Colonic mucosa (tissue), 4 donors: ENCODE measurements around the gene IDUA. TPM values are rescaled to one million over a fixed set of nuclear protein-coding genes. Genes with fewer than 3 reads are reported as not detected.

Experiments used
- DNase-seq: peaks from one replicate; pipeline ENCODE4 v3.0.0-alpha.2; 2020
- H3K27ac ChIP-seq: fragments of 200-600 bp; one replicate; pipeline ENCODE4 v1.8.0; 2021
- H3K27me3 ChIP-seq: fragments of 200-600 bp; one replicate; pipeline ENCODE4 v1.8.0; 2021
- H3K36me3 ChIP-seq: fragments of 200-600 bp; one replicate; pipeline ENCODE4 v1.8.0; 2021
- H3K4me1 ChIP-seq: fragments of 200-600 bp; one replicate; pipeline ENCODE4 v1.8.0; 2021; ENCODE audit warnings: mild to moderate bottlenecking
- H3K4me3 ChIP-seq: fragments of 200-600 bp; one replicate; pipeline ENCODE4 v1.8.0; 2021
- H3K9ac ChIP-seq, 2 donors: one replicate each; pipeline ENCODE4 v1.7.0; 2013; ENCODE audit warnings: control low read depth in 2 of 2, low read depth in 2 of 2, low read length in 2 of 2
- H3K9me3 ChIP-seq: fragments of 200-600 bp; one replicate; pipeline ENCODE4 v1.8.0; 2021
- CTCF ChIP-seq: fragments of 200-600 bp; IDR thresholded peaks from one replicate; pipeline ENCODE4 v1.8.0; 2022; ENCODE audit warnings: antibody characterized with exemption, mild to moderate bottlenecking
- intact Hi-C: fragments of 100-400 bp; cut with DNase I; formaldehyde crosslinking; loops from one replicate; pipeline ENCODE4 v1.14.1; 2022
- total RNA-seq, 2 donors: library from RNA; stranded (reverse); fragmentation: NEBNext Ultra II Directional in 1 of 2; extraction: Animal tissue kit (Norgen Biotek cat#: 25700) in 1 of 2; gene quantifications; one replicate each; pipeline ENCODE4 v1.2.1, GENCODE V29; 2021
- donor health status: healthy.
- donor health status: DM: no; HTN: no; CAD: no.
- donor health status: DM: no; HTN: no; CAD: no.

Gene IDUA
- total RNA-seq, 2 donors from 2014 or later = 18.8 to 22.4 TPM

GRCh38 chr4:1033840-1034551, 47.2 kb downstream of the IDUA start:
- Histone ChIP-seq H3K27me3 (peaks cover 12% of the 10 kb centered on the region), H3K4me1 (peaks cover 7% of the 10 kb centered on the region)

GRCh38 chr4:1035510-1035909, 48.7 kb downstream of the IDUA start:
- intact Hi-C loops = no loop called here
- Histone ChIP-seq H3K4me3 (no peak overlapping the region), H3K27me3 (peaks cover 11% of the 10 kb centered on the region), H3K4me1 (no peaks in the 10 kb centered on the region), H3K27ac (no peak overlapping the region), H3K9me3 (no peaks in the 10 kb centered on the region), H3K9ac (no peak overlapping the region), H3K36me3 (no peaks in the 10 kb centered on the region)
- no peak for DNase-seq
- TF ChIP-seq CTCF = no peak

More at GRCh38 chr4:1033840-1034551, 47.2 kb downstream of the IDUA start:
- Histone ChIP-seq H3K4me3 (no peak overlapping the region), H3K9me3 (no peaks in the 10 kb centered on the region), H3K36me3 (no peaks in the 10 kb centered on the region), H3K27ac (no peak overlapping the region), H3K9ac (no peak overlapping the region)
- DNase-seq = no peak
- intact Hi-C loops = no loop called here
- TF ChIP-seq CTCF = no peak

GRCh38 chr4:1036095-1036494, 49.3 kb downstream of the IDUA start:
- Histone ChIP-seq H3K4me1 (no peaks in the 10 kb centered on the region), H3K36me3 (no peaks in the 10 kb centered on the region), H3K9me3 (no peaks in the 10 kb centered on the region), H3K27ac (no peak overlapping the region), H3K27me3 (peaks cover 11% of the 10 kb centered on the region), H3K4me3 (no peak overlapping the region), H3K9ac (no peak overlapping the region)
- no peak for DNase-seq
- intact Hi-C loops = no loop called here
- TF ChIP-seq CTCF = no peak

GRCh38 chr4:1036976-1037810, 50.3 kb downstream of the IDUA start:
- no peak overlapping the region for H3K27ac ChIP-seq
- no peak for TF ChIP-seq CTCF
- H3K36me3 ChIP-seq = no peaks in the 10 kb centered on the region
- no peak for DNase-seq
- no peak overlapping the region for H3K9ac ChIP-seq
- H3K4me1 ChIP-seq = no peaks in the 10 kb centered on the region
- H3K4me3 ChIP-seq = no peak overlapping the region
- intact Hi-C loops = no loop called here
- no peaks in the 10 kb centered on the region for H3K9me3 ChIP-seq
- H3K27me3 ChIP-seq = peaks cover 11% of the 10 kb centered on the region

GRCh38 chr4:1038948-1039492, 52.2 kb downstream of the IDUA start:
- Histone ChIP-seq H3K9me3 (no peaks in the 10 kb centered on the region), H3K36me3 (no peaks in the 10 kb centered on the region), H3K9ac (no peak overlapping the region), H3K27ac (no peak overlapping the region), H3K4me1 (peaks cover 4% of the 10 kb centered on the region), H3K4me3 (no peak overlapping the region), H3K27me3 (peaks cover 2% of the 10 kb centered on the region)
- DNase-seq = no peak
- intact Hi-C loops = no loop called here
- TF ChIP-seq CTCF = no peak
